GM23338 (cell line): Measurements from ENCODE around the gene RAB40C. TPM values are rescaled to one million over a fixed set of nuclear protein-coding genes. Genes with fewer than 3 reads are reported as not detected.
A peak's percentile ranks its signal among the peaks of the same experiment; 100 is the strongest.

Experiments
- ATAC-seq: fragments of 200-7000 bp; cut with Tn5 transposase; 3 replicates; pipeline ENCODE4 v1.9.1; 2020
- DNase-seq: peaks from one replicate; pipeline ENCODE4 v3.0.0-alpha.2; 2015; ENCODE audit warnings: low spot score
- H2AFZ ChIP-seq: fragments of 200-600 bp; sonication (generic); 2 replicates; pipeline ENCODE4 v1.8.0; 2016; ENCODE audit warnings: antibody characterized with exemption, mild to moderate bottlenecking, moderate library complexity
- H3F3A ChIP-seq: fragments of 200-600 bp; sonication (generic); replicated peaks from 2 replicates; pipeline ENCODE4 v1.8.0; 2017; ENCODE audit warnings: antibody characterized with exemption, mixed run types, low read depth
- H3K27ac ChIP-seq: fragments of 200-600 bp; sonication (generic); 2 replicates; pipeline ENCODE4 v1.6.1; 2016; ENCODE audit warnings: low read depth
- H3K27me3 ChIP-seq: fragments of 200-600 bp; sonication (generic); 2 replicates; pipeline ENCODE4 v1.8.0; 2016; ENCODE audit warnings: mild to moderate bottlenecking, mixed run types, moderate library complexity; ENCODE audit not compliant: insufficient read depth
- H3K36me3 ChIP-seq: fragments of 200-600 bp; sonication (generic); 2 replicates; pipeline ENCODE4 v1.8.0; 2016; ENCODE audit warnings: mild to moderate bottlenecking; ENCODE audit not compliant: insufficient read depth
- H3K4me1 ChIP-seq: fragments of 200-600 bp; sonication (generic); 2 replicates; pipeline ENCODE4 v1.8.0; 2016; ENCODE audit warnings: mild to moderate bottlenecking, moderate library complexity; ENCODE audit not compliant: insufficient read depth
- H3K4me2 ChIP-seq: fragments of 200-600 bp; sonication (generic); 2 replicates; pipeline ENCODE4 v1.7.1; 2017; ENCODE audit warnings: mixed run types
- H3K4me3 ChIP-seq: fragments of 200-600 bp; sonication (generic); 2 replicates; pipeline ENCODE4 v1.6.1; 2016; ENCODE audit warnings: mixed run types
- H3K79me2 ChIP-seq: fragments of 200-600 bp; sonication (generic); replicated peaks from 2 replicates; pipeline ENCODE4 v1.8.0; 2017; ENCODE audit warnings: mild to moderate bottlenecking; ENCODE audit not compliant: insufficient read depth
- H3K9me2 ChIP-seq: fragments of 200-600 bp; sonication (generic); 2 replicates; pipeline ENCODE4 v1.8.0; 2017; ENCODE audit not compliant: insufficient read depth
- H4K20me1 ChIP-seq: fragments of 200-600 bp; sonication (generic); replicated peaks from 2 replicates; pipeline ENCODE4 v1.8.0; 2017; ENCODE audit warnings: mild to moderate bottlenecking; ENCODE audit not compliant: insufficient read depth
- H3K27ac Mint-ChIP-seq: 2 replicates; pipeline ENCODE4 v1.8.0; 2020; ENCODE audit warnings: inconsistent platforms, mild to moderate bottlenecking, moderate library complexity, mixed read lengths
- H3K27me3 Mint-ChIP-seq: 3 replicates; pipeline ENCODE4 v1.8.0; 2022; ENCODE audit warnings: low read depth, mild to moderate bottlenecking, moderate library complexity, mixed read lengths, inconsistent platforms; ENCODE audit not compliant: insufficient read depth, poor library complexity
- H3K36me3 Mint-ChIP-seq: 3 replicates; pipeline ENCODE4 v1.8.0; 2021; ENCODE audit warnings: low read depth, mild to moderate bottlenecking, inconsistent platforms, moderate library complexity, mixed read lengths
- H3K4me1 Mint-ChIP-seq: 3 replicates; pipeline ENCODE4 v1.8.0; 2020; ENCODE audit warnings: mild to moderate bottlenecking, inconsistent platforms, mixed read lengths
- H3K4me3 Mint-ChIP-seq: 3 replicates; pipeline ENCODE4 v1.8.0; 2021; ENCODE audit warnings: moderate library complexity, mild to moderate bottlenecking, inconsistent platforms, mixed read lengths
- H3K9me3 Mint-ChIP-seq: 3 replicates; pipeline ENCODE4 v1.8.0; 2020; ENCODE audit warnings: moderate library complexity, mild to moderate bottlenecking, inconsistent platforms, mixed read lengths
- JUNB ChIP-seq: IDR thresholded peaks from one replicate; pipeline ENCODE4 v1.6.1; 2016; ENCODE audit warnings: antibody characterized with exemption; ENCODE audit not compliant: unreplicated experiment
- POLR2AphosphoS5 ChIP-seq: IDR thresholded peaks from 2 replicates; pipeline ENCODE4 v1.6.1; 2016; ENCODE audit warnings: antibody characterized with exemption, low read depth
- STAT1 ChIP-seq: IDR thresholded peaks from one replicate; pipeline ENCODE4 v1.6.1; 2016; ENCODE audit warnings: antibody characterized with exemption; ENCODE audit not compliant: unreplicated experiment
- ZNF114 ChIP-seq: fragments of 250-450 bp; sonication (Bioruptor Pico); IDR thresholded peaks from 2 replicates; pipeline ENCODE4 v1.5.0; 2020; ENCODE audit warnings: mild to moderate bottlenecking, moderate library complexity
- polyA plus RNA-seq: library from polyadenylated mRNA; unstranded; fragments of >200 nt; fragmentation: Nextera tagmentation; extraction: Ambion mirVana; gene quantifications from 2 replicates; pipeline ENCODE4 v1.2.1, GENCODE V29; 2016
- total RNA-seq: library from RNA; depleted of rRNA; stranded (reverse); fragments of >200 nt; shearing (Covaris generic); gene quantifications from 2 replicates; pipeline ENCODE4 v1.2.3, GENCODE V29; 2014
- TF ChIP-seq, protein P1 (sequence below), 2 experiments: fragments of 200-600 bp in 1 of 2; sonication (generic) in 1 of 2; conservative IDR thresholded peaks; 2 replicates each; pipeline versions ENCODE4 v1.5.1 to v1.6.1; 2016 to 2017; ENCODE audit warnings: antibody characterized with exemption in 2 of 2, low read depth in 2 of 2, mild to moderate bottlenecking in 2 of 2, moderate library complexity in 1 of 2
- TF ChIP-seq, protein P2 (sequence below): fragments of 250-450 bp; sonication (Bioruptor Pico); IDR thresholded peaks from 2 replicates; pipeline ENCODE4 v1.5.0; 2020; ENCODE audit warnings: mild to moderate bottlenecking, moderate library complexity

Gene RAB40C
- total and polyA plus RNA-seq, 2 experiments from 2014 or later = 11.2 to 24.6 TPM

DNA sequence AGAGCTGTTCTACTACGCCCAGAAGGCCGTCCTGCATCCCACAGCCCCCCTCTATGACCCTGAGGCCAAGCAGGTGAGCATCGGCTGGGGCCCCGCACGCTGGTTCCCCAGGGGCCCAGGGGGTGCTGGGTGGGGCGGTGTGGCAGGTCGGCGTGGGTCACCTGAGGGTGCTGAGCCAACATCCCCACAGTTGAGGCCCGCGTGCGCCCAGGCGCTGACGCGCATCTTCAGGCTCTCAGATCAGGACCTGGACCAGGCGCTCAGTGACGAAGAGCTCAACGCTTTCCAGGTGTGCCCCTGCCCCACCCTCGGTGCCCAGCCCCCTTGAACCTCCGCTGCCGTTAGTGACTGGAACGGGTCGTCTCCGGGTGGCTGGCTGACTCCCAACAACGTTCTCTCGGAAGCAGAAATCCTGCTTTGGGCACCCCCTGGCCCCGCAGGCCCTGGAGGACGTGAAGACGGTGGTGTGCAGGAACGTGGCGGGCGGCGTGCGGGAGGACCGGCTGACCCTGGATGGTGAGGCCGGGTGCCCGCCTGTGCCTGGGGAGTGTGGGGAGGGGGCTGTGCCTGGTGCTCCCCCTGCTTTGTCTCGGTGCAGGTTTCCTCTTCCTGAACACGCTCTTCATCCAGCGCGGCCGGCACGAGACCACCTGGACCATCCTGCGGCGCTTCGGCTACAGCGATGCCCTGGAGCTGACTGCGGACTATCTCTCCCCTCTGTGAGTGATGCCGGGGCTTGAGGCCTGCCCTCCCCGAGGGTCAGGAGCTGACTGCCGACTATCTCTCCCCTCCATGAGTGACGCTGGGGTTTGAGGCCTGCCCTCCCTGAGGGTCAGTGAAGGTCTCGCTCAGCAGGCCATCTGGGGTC is 80.9 kb downstream of the RAB40C start:
- no peak overlapping the region for H3K4me3 ChIP-seq
- Mint-ChIP-seq H3K36me3 (peaks cover 21% of the 10 kb centered on the region), H3K27me3 (peaks cover 6% of the 10 kb centered on the region), H3K4me1 (peaks cover 6% of the 10 kb centered on the region; the same call in 1 of the 3 replicates), H3K9me3 (no peaks in the 10 kb centered on the region; the same call in 2 of the 3 replicates), H3K4me3 (peak overlapping the region; percentile 38; the same call in 1 of the 3 replicates), H3K27ac (no peak overlapping the region)
- H3F3A ChIP-seq = peaks cover 19% of the 10 kb centered on the region; the same call in 1 of the 2 replicates
- H3K4me2 ChIP-seq = no peak overlapping the region
- TF ChIP-seq POLR2AphosphoS5 (no peak), ZNF114 (CRISPR knock-in tag) (no peak), STAT1 (no peak), JUNB (no peak)
- TF ChIP-seq, protein P1, sequence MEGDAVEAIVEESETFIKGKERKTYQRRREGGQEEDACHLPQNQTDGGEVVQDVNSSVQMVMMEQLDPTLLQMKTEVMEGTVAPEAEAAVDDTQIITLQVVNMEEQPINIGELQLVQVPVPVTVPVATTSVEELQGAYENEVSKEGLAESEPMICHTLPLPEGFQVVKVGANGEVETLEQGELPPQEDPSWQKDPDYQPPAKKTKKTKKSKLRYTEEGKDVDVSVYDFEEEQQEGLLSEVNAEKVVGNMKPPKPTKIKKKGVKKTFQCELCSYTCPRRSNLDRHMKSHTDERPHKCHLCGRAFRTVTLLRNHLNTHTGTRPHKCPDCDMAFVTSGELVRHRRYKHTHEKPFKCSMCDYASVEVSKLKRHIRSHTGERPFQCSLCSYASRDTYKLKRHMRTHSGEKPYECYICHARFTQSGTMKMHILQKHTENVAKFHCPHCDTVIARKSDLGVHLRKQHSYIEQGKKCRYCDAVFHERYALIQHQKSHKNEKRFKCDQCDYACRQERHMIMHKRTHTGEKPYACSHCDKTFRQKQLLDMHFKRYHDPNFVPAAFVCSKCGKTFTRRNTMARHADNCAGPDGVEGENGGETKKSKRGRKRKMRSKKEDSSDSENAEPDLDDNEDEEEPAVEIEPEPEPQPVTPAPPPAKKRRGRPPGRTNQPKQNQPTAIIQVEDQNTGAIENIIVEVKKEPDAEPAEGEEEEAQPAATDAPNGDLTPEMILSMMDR (conservative IDR thresholded peaks at IDR 0.05; ENCODE audit: low read depth in 2 of 2) = no peak
- TF ChIP-seq, protein P2, sequence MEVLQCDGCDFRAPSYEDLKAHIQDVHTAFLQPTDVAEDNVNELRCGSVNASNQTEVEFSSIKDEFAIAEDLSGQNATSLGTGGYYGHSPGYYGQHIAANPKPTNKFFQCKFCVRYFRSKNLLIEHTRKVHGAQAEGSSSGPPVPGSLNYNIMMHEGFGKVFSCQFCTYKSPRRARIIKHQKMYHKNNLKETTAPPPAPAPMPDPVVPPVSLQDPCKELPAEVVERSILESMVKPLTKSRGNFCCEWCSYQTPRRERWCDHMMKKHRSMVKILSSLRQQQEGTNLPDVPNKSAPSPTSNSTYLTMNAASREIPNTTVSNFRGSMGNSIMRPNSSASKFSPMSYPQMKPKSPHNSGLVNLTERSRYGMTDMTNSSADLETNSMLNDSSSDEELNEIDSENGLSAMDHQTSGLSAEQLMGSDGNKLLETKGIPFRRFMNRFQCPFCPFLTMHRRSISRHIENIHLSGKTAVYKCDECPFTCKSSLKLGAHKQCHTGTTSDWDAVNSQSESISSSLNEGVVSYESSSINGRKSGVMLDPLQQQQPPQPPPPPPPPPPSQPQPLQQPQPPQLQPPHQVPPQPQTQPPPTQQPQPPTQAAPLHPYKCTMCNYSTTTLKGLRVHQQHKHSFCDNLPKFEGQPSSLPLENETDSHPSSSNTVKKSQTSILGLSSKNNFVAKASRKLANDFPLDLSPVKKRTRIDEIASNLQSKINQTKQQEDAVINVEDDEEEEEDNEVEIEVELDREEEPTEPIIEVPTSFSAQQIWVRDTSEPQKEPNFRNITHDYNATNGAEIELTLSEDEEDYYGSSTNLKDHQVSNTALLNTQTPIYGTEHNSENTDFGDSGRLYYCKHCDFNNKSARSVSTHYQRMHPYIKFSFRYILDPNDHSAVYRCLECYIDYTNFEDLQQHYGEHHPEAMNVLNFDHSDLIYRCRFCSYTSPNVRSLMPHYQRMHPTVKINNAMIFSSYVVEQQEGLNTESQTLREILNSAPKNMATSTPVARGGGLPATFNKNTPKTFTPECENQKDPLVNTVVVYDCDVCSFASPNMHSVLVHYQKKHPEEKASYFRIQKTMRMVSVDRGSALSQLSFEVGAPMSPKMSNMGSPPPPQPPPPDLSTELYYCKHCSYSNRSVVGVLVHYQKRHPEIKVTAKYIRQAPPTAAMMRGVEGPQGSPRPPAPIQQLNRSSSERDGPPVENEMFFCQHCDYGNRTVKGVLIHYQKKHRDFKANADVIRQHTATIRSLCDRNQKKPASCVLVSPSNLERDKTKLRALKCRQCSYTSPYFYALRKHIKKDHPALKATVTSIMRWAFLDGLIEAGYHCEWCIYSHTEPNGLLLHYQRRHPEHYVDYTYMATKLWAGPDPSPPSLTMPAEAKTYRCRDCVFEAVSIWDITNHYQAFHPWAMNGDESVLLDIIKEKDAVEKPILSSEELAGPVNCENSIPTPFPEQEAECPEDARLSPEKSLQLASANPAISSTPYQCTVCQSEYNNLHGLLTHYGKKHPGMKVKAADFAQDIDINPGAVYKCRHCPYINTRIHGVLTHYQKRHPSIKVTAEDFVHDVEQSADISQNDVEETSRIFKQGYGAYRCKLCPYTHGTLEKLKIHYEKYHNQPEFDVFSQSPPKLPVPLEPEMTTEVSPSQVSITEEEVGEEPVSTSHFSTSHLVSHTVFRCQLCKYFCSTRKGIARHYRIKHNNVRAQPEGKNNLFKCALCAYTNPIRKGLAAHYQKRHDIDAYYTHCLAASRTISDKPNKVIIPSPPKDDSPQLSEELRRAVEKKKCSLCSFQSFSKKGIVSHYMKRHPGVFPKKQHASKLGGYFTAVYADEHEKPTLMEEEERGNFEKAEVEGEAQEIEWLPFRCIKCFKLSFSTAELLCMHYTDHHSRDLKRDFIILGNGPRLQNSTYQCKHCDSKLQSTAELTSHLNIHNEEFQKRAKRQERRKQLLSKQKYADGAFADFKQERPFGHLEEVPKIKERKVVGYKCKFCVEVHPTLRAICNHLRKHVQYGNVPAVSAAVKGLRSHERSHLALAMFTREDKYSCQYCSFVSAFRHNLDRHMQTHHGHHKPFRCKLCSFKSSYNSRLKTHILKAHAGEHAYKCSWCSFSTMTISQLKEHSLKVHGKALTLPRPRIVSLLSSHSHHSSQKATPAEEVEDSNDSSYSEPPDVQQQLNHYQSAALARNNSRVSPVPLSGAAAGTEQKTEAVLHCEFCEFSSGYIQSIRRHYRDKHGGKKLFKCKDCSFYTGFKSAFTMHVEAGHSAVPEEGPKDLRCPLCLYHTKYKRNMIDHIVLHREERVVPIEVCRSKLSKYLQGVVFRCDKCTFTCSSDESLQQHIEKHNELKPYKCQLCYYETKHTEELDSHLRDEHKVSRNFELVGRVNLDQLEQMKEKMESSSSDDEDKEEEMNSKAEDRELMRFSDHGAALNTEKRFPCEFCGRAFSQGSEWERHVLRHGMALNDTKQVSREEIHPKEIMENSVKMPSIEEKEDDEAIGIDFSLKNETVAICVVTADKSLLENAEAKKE (CRISPR knock-in tag) = no peak
- no peak overlapping the region for H3K27ac ChIP-seq
- no peaks in the 10 kb centered on the region for H3K4me1 ChIP-seq
- ATAC-seq = no peak
- no peaks in the 10 kb centered on the region for H3K27me3 ChIP-seq
- peaks cover 11% of the 10 kb centered on the region; the same call in 1 of the 2 replicates for H3K36me3 ChIP-seq
- H4K20me1 ChIP-seq = peaks cover 3% of the 10 kb centered on the region
- no peak for DNase-seq
- H3K79me2 ChIP-seq = peaks cover 16% of the 10 kb centered on the region
- no peak overlapping the region for H2AFZ ChIP-seq
- no peaks in the 10 kb centered on the region for H3K9me2 ChIP-seq
